HG02852 (cell line): ENCODE measurements around the gene QDPR.

ENCODE experiments used
- ATAC-seq: cut with Tn5 transposase; IDR thresholded peaks from one replicate; pipeline ENCODE4 v1.9.1; 2021; ENCODE audit warnings: mild to moderate bottlenecking, moderate library complexity; ENCODE audit not compliant: unreplicated experiment

QDPR gene

GRCh38 chr4:17436750-17437090 lies 75.2 kb downstream of the QDPR start:
- ATAC-seq, result no peak
